ENCODE results near the gene TOMM40. TPM values are rescaled to one million over a fixed set of nuclear protein-coding genes. Genes with fewer than 3 reads are reported as not detected.

Gene TOMM40
- total and polyA plus RNA-seq, 2 of the 13 experiments (the other 11 are each of a cell fraction or from before 2014, with no cell fraction given) = 72.0 to 110 TPM

DNA sequence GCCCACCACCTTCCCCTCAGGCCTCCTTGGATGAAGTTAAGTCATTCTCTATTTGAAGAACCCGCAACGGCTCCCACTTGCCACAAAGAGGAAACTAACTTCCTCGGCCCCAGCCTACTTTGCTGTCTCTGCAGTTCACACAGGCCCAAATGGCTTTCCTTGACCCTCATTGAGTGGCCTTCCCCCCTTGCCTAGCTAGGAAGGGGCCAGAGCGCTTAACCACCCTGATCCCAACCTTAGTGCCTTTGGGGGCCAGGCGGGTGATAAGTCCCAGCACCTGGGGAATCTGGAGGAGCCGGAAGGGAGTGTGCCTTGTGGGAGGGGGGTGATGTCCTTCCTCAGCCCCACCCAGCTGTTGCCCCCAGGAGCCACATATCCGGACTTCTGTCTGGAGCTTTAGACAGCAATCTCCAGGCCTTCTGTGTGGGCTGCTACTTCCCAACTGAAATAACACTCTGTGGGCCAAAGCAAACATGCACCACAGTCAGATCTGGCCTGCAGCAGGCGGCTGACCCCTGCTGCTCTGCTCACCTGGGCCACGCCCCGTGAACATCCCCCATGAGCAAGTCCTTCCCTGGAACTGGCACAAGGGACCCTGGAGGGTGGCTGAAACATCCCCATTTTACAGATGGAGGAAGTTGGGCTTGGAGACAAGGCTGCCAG lies 34.5 kb upstream of the TOMM40 start (continued):
- TF ChIP-seq AHR (CRISPR knock-in tag; IDR thresholded peaks at IDR 0.05) (no peak), MIER2 (CRISPR knock-in tag; IDR thresholded peaks at IDR 0.05) (no peak), SOX13 (IDR thresholded peaks at IDR 0.05) (no peak), SOX13 (CRISPR knock-in tag; conservative IDR thresholded peaks at IDR 0.05 in 1 of 2, IDR thresholded peaks at IDR 0.05 in 1 of 2) (peak in 1 of 2 experiments; percentile 47; a peak in 1 of 4 replicates), ZEB1 (IDR thresholded peaks at IDR 0.05; ENCODE audit: insufficient replicate concordance, low read depth) (peak; percentile 86), ZBTB8A (CRISPR knock-in tag; IDR thresholded peaks at IDR 0.05; ENCODE audit: borderline replicate concordance, low read depth) (no peak), ELF4 (CRISPR knock-in tag; IDR thresholded peaks at IDR 0.05; ENCODE audit: borderline replicate concordance) (no peak), FIP1L1 (IDR thresholded peaks at IDR 0.05; ENCODE audit: borderline replicate concordance, insufficient read depth, low read depth, low read length) (no peak), ZNF224 (CRISPR knock-in tag; IDR thresholded peaks at IDR 0.05) (no peak), ZNF460 (CRISPR knock-in tag; IDR thresholded peaks at IDR 0.05; ENCODE audit: borderline replicate concordance) (no peak), ZNF20 (CRISPR knock-in tag; IDR thresholded peaks at IDR 0.05) (no peak), RFXANK (CRISPR knock-in tag; IDR thresholded peaks at IDR 0.05) (no peak)
- TF ChIP-seq, protein P1, sequence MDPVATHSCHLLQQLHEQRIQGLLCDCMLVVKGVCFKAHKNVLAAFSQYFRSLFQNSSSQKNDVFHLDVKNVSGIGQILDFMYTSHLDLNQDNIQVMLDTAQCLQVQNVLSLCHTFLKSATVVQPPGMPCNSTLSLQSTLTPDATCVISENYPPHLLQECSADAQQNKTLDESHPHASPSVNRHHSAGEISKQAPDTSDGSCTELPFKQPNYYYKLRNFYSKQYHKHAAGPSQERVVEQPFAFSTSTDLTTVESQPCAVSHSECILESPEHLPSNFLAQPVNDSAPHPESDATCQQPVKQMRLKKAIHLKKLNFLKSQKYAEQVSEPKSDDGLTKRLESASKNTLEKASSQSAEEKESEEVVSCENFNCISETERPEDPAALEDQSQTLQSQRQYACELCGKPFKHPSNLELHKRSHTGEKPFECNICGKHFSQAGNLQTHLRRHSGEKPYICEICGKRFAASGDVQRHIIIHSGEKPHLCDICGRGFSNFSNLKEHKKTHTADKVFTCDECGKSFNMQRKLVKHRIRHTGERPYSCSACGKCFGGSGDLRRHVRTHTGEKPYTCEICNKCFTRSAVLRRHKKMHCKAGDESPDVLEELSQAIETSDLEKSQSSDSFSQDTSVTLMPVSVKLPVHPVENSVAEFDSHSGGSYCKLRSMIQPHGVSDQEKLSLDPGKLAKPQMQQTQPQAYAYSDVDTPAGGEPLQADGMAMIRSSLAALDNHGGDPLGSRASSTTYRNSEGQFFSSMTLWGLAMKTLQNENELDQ (CRISPR knock-in tag; IDR thresholded peaks at IDR 0.05; ENCODE audit: borderline replicate concordance) = no peak
- TF ChIP-seq, protein P2, sequence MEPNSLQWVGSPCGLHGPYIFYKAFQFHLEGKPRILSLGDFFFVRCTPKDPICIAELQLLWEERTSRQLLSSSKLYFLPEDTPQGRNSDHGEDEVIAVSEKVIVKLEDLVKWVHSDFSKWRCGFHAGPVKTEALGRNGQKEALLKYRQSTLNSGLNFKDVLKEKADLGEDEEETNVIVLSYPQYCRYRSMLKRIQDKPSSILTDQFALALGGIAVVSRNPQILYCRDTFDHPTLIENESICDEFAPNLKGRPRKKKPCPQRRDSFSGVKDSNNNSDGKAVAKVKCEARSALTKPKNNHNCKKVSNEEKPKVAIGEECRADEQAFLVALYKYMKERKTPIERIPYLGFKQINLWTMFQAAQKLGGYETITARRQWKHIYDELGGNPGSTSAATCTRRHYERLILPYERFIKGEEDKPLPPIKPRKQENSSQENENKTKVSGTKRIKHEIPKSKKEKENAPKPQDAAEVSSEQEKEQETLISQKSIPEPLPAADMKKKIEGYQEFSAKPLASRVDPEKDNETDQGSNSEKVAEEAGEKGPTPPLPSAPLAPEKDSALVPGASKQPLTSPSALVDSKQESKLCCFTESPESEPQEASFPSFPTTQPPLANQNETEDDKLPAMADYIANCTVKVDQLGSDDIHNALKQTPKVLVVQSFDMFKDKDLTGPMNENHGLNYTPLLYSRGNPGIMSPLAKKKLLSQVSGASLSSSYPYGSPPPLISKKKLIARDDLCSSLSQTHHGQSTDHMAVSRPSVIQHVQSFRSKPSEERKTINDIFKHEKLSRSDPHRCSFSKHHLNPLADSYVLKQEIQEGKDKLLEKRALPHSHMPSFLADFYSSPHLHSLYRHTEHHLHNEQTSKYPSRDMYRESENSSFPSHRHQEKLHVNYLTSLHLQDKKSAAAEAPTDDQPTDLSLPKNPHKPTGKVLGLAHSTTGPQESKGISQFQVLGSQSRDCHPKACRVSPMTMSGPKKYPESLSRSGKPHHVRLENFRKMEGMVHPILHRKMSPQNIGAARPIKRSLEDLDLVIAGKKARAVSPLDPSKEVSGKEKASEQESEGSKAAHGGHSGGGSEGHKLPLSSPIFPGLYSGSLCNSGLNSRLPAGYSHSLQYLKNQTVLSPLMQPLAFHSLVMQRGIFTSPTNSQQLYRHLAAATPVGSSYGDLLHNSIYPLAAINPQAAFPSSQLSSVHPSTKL (CRISPR knock-in tag; IDR thresholded peaks at IDR 0.05) = 0 out of 2 replicates have a peak, but pooled peaks have one; percentile 25
- TF ChIP-seq, protein P3, sequence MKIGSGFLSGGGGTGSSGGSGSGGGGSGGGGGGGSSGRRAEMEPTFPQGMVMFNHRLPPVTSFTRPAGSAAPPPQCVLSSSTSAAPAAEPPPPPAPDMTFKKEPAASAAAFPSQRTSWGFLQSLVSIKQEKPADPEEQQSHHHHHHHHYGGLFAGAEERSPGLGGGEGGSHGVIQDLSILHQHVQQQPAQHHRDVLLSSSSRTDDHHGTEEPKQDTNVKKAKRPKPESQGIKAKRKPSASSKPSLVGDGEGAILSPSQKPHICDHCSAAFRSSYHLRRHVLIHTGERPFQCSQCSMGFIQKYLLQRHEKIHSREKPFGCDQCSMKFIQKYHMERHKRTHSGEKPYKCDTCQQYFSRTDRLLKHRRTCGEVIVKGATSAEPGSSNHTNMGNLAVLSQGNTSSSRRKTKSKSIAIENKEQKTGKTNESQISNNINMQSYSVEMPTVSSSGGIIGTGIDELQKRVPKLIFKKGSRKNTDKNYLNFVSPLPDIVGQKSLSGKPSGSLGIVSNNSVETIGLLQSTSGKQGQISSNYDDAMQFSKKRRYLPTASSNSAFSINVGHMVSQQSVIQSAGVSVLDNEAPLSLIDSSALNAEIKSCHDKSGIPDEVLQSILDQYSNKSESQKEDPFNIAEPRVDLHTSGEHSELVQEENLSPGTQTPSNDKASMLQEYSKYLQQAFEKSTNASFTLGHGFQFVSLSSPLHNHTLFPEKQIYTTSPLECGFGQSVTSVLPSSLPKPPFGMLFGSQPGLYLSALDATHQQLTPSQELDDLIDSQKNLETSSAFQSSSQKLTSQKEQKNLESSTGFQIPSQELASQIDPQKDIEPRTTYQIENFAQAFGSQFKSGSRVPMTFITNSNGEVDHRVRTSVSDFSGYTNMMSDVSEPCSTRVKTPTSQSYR (CRISPR knock-in tag; IDR thresholded peaks at IDR 0.05; ENCODE audit: borderline replicate concordance) = no peak; the same call in 1 of the 2 replicates
- TF ChIP-seq, protein P4, sequence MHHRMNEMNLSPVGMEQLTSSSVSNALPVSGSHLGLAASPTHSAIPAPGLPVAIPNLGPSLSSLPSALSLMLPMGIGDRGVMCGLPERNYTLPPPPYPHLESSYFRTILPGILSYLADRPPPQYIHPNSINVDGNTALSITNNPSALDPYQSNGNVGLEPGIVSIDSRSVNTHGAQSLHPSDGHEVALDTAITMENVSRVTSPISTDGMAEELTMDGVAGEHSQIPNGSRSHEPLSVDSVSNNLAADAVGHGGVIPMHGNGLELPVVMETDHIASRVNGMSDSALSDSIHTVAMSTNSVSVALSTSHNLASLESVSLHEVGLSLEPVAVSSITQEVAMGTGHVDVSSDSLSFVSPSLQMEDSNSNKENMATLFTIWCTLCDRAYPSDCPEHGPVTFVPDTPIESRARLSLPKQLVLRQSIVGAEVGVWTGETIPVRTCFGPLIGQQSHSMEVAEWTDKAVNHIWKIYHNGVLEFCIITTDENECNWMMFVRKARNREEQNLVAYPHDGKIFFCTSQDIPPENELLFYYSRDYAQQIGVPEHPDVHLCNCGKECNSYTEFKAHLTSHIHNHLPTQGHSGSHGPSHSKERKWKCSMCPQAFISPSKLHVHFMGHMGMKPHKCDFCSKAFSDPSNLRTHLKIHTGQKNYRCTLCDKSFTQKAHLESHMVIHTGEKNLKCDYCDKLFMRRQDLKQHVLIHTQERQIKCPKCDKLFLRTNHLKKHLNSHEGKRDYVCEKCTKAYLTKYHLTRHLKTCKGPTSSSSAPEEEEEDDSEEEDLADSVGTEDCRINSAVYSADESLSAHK (CRISPR knock-in tag; IDR thresholded peaks at IDR 0.05; ENCODE audit: borderline replicate concordance) = no peak

Data from HepG2 (cell line).